ENCODE measurements around the gene MAOB.
"Not testable (repeated sequence)": the region's sequence is repeated elsewhere in the genome, so short reads cannot be mapped to it uniquely, and the experiment has no call there.

The MAOB gene

DNA sequence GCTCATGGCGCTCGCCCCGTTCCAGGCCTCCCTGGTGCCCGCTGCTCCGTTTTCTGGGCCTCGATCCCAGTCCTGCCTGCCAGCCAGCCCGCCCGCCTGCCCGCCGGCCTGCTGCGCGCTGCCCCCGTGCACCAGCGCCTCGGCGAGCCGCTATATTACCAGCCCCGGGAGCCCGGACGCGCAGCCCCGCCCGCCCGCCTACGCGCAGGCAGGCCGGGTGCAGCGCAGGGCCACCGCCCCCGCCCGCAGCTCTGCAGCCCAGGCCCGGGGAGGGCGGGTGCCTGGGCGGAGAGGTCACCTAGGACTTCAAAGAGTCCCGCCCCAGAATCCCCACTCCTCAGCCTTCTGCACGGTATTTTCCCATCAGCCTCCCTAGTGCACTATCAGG is at the start of gene MAOB:
MAOB (minus strand) TSS at position 157 of the 388 bp plus-strand sequence; CDS start at position 6, 151 bp downstream.
- H3K27me3 ChIP-seq (ENCODE audit: control insufficient read depth, insufficient read depth, low read length) = no peaks in the 10 kb centered on the region
- peak within 1 kb of the TSS; percentile 53 for H2AFZ ChIP-seq
- H3K9me3 ChIP-seq (ENCODE audit: control insufficient read depth, low read length) = no peaks in the 10 kb centered on the region
- TF ChIP-seq, protein P1, sequence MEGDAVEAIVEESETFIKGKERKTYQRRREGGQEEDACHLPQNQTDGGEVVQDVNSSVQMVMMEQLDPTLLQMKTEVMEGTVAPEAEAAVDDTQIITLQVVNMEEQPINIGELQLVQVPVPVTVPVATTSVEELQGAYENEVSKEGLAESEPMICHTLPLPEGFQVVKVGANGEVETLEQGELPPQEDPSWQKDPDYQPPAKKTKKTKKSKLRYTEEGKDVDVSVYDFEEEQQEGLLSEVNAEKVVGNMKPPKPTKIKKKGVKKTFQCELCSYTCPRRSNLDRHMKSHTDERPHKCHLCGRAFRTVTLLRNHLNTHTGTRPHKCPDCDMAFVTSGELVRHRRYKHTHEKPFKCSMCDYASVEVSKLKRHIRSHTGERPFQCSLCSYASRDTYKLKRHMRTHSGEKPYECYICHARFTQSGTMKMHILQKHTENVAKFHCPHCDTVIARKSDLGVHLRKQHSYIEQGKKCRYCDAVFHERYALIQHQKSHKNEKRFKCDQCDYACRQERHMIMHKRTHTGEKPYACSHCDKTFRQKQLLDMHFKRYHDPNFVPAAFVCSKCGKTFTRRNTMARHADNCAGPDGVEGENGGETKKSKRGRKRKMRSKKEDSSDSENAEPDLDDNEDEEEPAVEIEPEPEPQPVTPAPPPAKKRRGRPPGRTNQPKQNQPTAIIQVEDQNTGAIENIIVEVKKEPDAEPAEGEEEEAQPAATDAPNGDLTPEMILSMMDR (IDR thresholded peaks at IDR 0.05) = no peak
- H3K4me1 ChIP-seq = no peaks in the 10 kb centered on the region
- no peak within 1 kb of the TSS for H3K9ac ChIP-seq
- H3K4me3 ChIP-seq (ENCODE audit: low read depth, low read length) = peak within 1 kb of the TSS; percentile 11
- H3K36me3 ChIP-seq (ENCODE audit: control insufficient read depth, insufficient read depth, low read length) = no peaks in the 10 kb centered on the region
- H3K4me2 ChIP-seq (ENCODE audit: low read length) = peak within 1 kb of the TSS; percentile 8
- H3K79me2 ChIP-seq = no peaks in the 10 kb centered on the region
- no peak within 1 kb of the TSS for H3K27ac ChIP-seq

DNA sequence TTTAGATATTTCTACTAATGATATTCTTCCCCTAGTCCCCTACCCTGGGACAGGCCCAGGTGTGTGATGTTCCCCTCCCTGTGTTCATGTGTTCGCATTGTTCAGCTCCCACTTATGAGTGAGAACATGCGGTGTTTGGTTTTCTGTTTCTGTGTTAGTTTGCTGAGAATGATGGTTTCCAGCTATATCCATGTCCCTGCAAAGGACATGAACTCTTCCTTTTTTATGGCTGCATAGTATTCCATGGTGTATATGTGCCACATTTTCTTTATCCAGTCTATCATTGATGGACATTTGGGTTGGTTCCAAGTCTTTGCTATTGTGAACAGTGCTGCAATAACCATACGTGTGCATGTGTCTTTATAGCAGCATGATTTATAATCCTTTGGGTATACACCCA is 39.8 kb upstream of the MAOB start:
- not testable (repeated sequence) for H3K36me3 ChIP-seq (ENCODE audit: control insufficient read depth, insufficient read depth, low read length); H3K27ac ChIP-seq; H3K4me2 ChIP-seq (ENCODE audit: low read length); H3K4me3 ChIP-seq (ENCODE audit: low read depth, low read length); H2AFZ ChIP-seq; H3K4me1 ChIP-seq; H3K79me2 ChIP-seq; H3K27me3 ChIP-seq (ENCODE audit: control insufficient read depth, insufficient read depth, low read length); H3K9me3 ChIP-seq (ENCODE audit: control insufficient read depth, low read length); H3K9ac ChIP-seq

DNA sequence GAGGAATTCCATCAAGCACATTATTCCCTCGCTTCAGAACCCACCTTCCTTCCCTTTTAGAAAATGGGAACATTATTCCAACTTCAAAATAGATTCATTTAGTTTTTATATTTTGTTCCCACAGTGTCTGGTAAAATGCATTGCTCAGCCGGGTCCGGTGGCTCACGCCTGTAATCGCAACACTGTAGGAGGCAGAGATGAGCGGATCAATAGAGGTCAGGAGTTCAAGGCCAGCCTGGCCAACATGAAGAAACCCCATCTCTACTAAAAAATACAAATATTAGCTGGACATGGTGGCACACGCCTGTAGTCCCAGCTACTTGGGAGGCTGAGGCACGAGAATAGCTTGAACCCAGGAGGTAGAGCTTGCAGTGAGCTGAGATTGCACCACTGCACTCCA is 28.5 kb upstream of the MAOB start:
- H3K9ac ChIP-seq; H3K4me3 ChIP-seq (ENCODE audit: low read depth, low read length); H3K4me1 ChIP-seq; H3K27ac ChIP-seq; H2AFZ ChIP-seq; H3K4me2 ChIP-seq (ENCODE audit: low read length); H3K27me3 ChIP-seq (ENCODE audit: control insufficient read depth, insufficient read depth, low read length); H3K36me3 ChIP-seq (ENCODE audit: control insufficient read depth, insufficient read depth, low read length); H3K79me2 ChIP-seq; H3K9me3 ChIP-seq (ENCODE audit: control insufficient read depth, low read length): not testable (repeated sequence)

DNA sequence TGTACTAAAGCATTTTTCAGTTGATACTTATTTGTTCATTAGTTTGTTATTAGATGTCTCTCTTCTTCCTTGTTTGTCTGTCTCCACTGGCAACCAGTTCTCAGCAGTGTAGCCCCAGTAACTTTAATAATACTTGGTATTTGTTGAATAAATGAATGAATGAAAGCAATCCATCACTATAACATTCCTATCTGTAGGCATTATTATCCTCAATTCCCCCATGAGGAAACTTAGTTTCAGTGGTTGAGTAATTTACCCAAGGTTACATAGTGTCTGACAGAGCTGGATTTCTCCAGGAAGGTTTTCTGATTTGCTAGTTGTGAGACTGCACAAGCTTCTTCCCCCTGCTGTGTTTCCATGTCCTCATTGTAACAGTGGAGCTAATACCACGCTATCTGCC is 27.8 kb upstream of the MAOB start:
- Histone ChIP-seq H3K9me3 (ENCODE audit: control insufficient read depth, low read length) (no peaks in the 10 kb centered on the region), H3K9ac (no peak overlapping the region), H3K27ac (no peak overlapping the region), H3K4me2 (ENCODE audit: low read length) (no peak overlapping the region), H3K79me2 (no peaks in the 10 kb centered on the region), H3K27me3 (ENCODE audit: control insufficient read depth, insufficient read depth, low read length) (no peaks in the 10 kb centered on the region), H2AFZ (no peak overlapping the region), H3K36me3 (ENCODE audit: control insufficient read depth, insufficient read depth, low read length) (no peaks in the 10 kb centered on the region), H3K4me1 (no peaks in the 10 kb centered on the region), H3K4me3 (ENCODE audit: low read depth, low read length) (no peak overlapping the region)
- TF ChIP-seq, protein P1 (IDR thresholded peaks at IDR 0.05) = no peak

DNA sequence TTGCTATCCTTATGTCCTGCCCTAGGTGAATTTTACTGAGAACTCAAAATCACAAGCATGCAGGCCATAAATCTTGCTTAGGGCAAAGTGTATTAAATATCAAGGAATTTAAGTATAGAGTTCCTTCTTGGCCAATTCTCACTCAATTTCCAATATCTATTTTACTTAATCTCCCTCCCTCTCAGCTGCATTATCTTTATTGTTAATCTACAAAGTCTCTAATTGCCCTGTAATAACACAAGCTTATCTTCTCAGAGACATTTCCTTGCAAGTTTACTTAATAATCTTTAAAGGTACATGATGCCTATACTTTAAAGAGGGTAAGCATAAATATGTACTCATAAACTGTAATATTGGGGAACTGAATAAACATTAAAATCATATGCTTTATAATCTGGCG is 26.9 kb upstream of the MAOB start:
- H3K9ac ChIP-seq = no peak overlapping the region
- H3K9me3 ChIP-seq (ENCODE audit: control insufficient read depth, low read length) = no peaks in the 10 kb centered on the region
- TF ChIP-seq, protein P1 (IDR thresholded peaks at IDR 0.05) = no peak
- H3K27me3 ChIP-seq (ENCODE audit: control insufficient read depth, insufficient read depth, low read length) = no peaks in the 10 kb centered on the region
- H3K36me3 ChIP-seq (ENCODE audit: control insufficient read depth, insufficient read depth, low read length) = no peaks in the 10 kb centered on the region
- no peak overlapping the region for H3K4me2 ChIP-seq (ENCODE audit: low read length)
- no peak overlapping the region for H3K27ac ChIP-seq
- H3K79me2 ChIP-seq = no peaks in the 10 kb centered on the region
- H3K4me1 ChIP-seq = no peaks in the 10 kb centered on the region
- no peak overlapping the region for H2AFZ ChIP-seq
- H3K4me3 ChIP-seq (ENCODE audit: low read depth, low read length) = no peak overlapping the region
